ENCODE results near the gene CAPN11.
"Not testable (repeated sequence)": the region's sequence is repeated elsewhere in the genome, so short reads cannot be mapped to it uniquely, and the experiment has no call there.

GRCh38 chr6:44231426-44231825, 72.8 kb downstream of the CAPN11 start:
- TF ChIP-seq, protein P1, sequence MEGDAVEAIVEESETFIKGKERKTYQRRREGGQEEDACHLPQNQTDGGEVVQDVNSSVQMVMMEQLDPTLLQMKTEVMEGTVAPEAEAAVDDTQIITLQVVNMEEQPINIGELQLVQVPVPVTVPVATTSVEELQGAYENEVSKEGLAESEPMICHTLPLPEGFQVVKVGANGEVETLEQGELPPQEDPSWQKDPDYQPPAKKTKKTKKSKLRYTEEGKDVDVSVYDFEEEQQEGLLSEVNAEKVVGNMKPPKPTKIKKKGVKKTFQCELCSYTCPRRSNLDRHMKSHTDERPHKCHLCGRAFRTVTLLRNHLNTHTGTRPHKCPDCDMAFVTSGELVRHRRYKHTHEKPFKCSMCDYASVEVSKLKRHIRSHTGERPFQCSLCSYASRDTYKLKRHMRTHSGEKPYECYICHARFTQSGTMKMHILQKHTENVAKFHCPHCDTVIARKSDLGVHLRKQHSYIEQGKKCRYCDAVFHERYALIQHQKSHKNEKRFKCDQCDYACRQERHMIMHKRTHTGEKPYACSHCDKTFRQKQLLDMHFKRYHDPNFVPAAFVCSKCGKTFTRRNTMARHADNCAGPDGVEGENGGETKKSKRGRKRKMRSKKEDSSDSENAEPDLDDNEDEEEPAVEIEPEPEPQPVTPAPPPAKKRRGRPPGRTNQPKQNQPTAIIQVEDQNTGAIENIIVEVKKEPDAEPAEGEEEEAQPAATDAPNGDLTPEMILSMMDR (tag by site-specific recombination; IDR thresholded peaks at IDR 0.05), result not testable (repeated sequence)
- TF ChIP-seq SCRT2 (tag by site-specific recombination; IDR thresholded peaks at IDR 0.05), result peak; percentile 51
- TF ChIP-seq TRIM28 (IDR thresholded peaks at IDR 0.05; ENCODE audit: borderline replicate concordance, low read length); YY2 (tag by site-specific recombination; IDR thresholded peaks at IDR 0.05); ZNF274 (IDR thresholded peaks at IDR 0.05; ENCODE audit: low read length); ZNF274 (tag by site-specific recombination; IDR thresholded peaks at IDR 0.05; ENCODE audit: borderline replicate concordance); ZNF792 (tag by site-specific recombination; IDR thresholded peaks at IDR 0.05); ZNF140 (tag by site-specific recombination; IDR thresholded peaks at IDR 0.05): not testable (repeated sequence)
- TF ChIP-seq, protein P2, sequence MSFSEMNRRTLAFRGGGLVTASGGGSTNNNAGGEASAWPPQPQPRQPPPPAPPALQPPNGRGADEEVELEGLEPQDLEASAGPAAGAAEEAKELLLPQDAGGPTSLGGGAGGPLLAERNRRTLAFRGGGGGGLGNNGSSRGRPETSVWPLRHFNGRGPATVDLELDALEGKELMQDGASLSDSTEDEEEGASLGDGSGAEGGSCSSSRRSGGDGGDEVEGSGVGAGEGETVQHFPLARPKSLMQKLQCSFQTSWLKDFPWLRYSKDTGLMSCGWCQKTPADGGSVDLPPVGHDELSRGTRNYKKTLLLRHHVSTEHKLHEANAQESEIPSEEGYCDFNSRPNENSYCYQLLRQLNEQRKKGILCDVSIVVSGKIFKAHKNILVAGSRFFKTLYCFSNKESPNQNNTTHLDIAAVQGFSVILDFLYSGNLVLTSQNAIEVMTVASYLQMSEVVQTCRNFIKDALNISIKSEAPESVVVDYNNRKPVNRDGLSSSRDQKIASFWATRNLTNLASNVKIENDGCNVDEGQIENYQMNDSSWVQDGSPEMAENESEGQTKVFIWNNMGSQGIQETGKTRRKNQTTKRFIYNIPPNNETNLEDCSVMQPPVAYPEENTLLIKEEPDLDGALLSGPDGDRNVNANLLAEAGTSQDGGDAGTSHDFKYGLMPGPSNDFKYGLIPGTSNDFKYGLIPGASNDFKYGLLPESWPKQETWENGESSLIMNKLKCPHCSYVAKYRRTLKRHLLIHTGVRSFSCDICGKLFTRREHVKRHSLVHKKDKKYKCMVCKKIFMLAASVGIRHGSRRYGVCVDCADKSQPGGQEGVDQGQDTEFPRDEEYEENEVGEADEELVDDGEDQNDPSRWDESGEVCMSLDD (tag by site-specific recombination; IDR thresholded peaks at IDR 0.05), result not testable (repeated sequence)
- TF ChIP-seq, protein P3, sequence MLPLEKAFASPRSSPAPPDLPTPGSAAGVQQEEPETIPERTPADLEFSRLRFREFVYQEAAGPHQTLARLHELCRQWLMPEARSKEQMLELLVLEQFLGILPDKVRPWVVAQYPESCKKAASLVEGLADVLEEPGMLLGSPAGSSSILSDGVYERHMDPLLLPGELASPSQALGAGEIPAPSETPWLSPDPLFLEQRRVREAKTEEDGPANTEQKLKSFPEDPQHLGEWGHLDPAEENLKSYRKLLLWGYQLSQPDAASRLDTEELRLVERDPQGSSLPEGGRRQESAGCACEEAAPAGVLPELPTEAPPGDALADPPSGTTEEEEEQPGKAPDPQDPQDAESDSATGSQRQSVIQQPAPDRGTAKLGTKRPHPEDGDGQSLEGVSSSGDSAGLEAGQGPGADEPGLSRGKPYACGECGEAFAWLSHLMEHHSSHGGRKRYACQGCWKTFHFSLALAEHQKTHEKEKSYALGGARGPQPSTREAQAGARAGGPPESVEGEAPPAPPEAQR (tag by site-specific recombination; IDR thresholded peaks at IDR 0.05), result not testable (repeated sequence)

All from HEK293 (cell line).